Keratinocyte (primary cell): ENCODE results near the gene PUM1. TPM values are rescaled to one million over a fixed set of nuclear protein-coding genes. Genes with fewer than 3 reads are reported as not detected.

Experiments
- DNase-seq: peaks from one replicate; pipeline ENCODE4 v3.0.0-alpha.2; 2011; ENCODE audit warnings: low read depth, missing footprints, low spot score
- FAIRE-seq: peaks from 2 replicates; lab custom pipeline; 2011; peaks lifted over from hg19 to GRCh38; lab: Jason Lieb, UNC
- H2AFZ ChIP-seq: 2 replicates; pipeline ENCODE4 v1.6.0; 2012; ENCODE audit warnings: low read length, control low read depth, inconsistent platforms; ENCODE audit not compliant: control insufficient read depth
- H3K27ac ChIP-seq: 2 replicates; pipeline ENCODE4 v1.5.1; 2011; ENCODE audit warnings: low read length; ENCODE audit not compliant: control insufficient read depth, insufficient read depth
- H3K27me3 ChIP-seq: 3 replicates; pipeline ENCODE4 v1.6.0; 2011; ENCODE audit warnings: low read length; ENCODE audit not compliant: control insufficient read depth, insufficient read depth; ENCODE audit errors: extremely low read depth
- H3K36me3 ChIP-seq, 2 experiments: 2 replicates in 1 of 2; 3 replicates in 1 of 2; pipeline ENCODE4 v1.5.1; 2011; ENCODE audit warnings: low read length in 2 of 2, mild to moderate bottlenecking in 1 of 2; ENCODE audit not compliant: control insufficient read depth in 2 of 2, insufficient read depth in 2 of 2; ENCODE audit errors: extremely low read depth in 1 of 2
- H3K4me1 ChIP-seq: 3 replicates; pipeline ENCODE4 v1.5.1; 2011; ENCODE audit warnings: low read length; ENCODE audit not compliant: control insufficient read depth, insufficient read depth; ENCODE audit errors: extremely low read depth
- H3K4me2 ChIP-seq: 3 replicates; pipeline ENCODE4 v1.6.0; 2011; ENCODE audit warnings: low read depth, low read length; ENCODE audit not compliant: control insufficient read depth, insufficient read depth; ENCODE audit errors: extremely low read depth
- H3K4me3 ChIP-seq, 3 experiments: fragments of 200-600 bp in 1 of 3; sonication (generic) in 1 of 3; 2 replicates in 2 of 3; 3 replicates in 1 of 3; pipeline ENCODE4 v1.5.1; 2011 to 2016; ENCODE audit warnings: low read length in 3 of 3, mild to moderate bottlenecking in 3 of 3, control low read depth in 2 of 3, inconsistent platforms in 1 of 3, low read depth in 1 of 3, mixed read lengths in 1 of 3, mixed run types in 1 of 3, moderate library complexity in 1 of 3; ENCODE audit not compliant: control insufficient read depth in 2 of 3, insufficient read depth in 2 of 3; ENCODE audit errors: extremely low read depth in 1 of 3
- H3K79me2 ChIP-seq: 2 replicates; pipeline ENCODE4 v1.6.0; 2012; ENCODE audit warnings: low read length; ENCODE audit not compliant: control insufficient read depth, insufficient read depth
- H3K9ac ChIP-seq: 3 replicates; pipeline ENCODE4 v1.6.0; 2011; ENCODE audit warnings: low read length; ENCODE audit not compliant: control insufficient read depth, insufficient read depth; ENCODE audit errors: extremely low read depth
- H3K9me1 ChIP-seq: 3 replicates; pipeline ENCODE4 v1.6.0; 2011; ENCODE audit warnings: low read length; ENCODE audit not compliant: control insufficient read depth, insufficient read depth; ENCODE audit errors: extremely low read depth
- H3K9me3 ChIP-seq: 2 replicates; pipeline ENCODE4 v1.5.1; 2012; ENCODE audit warnings: low read depth, low read length; ENCODE audit not compliant: control insufficient read depth
- H4K20me1 ChIP-seq: 3 replicates; pipeline ENCODE4 v1.6.0; 2011; ENCODE audit warnings: low read length; ENCODE audit not compliant: control insufficient read depth, insufficient read depth; ENCODE audit errors: extremely low read depth
- CTCF ChIP-seq, 3 experiments: IDR thresholded peaks in 1 of 3; conservative IDR thresholded peaks in 1 of 3; optimal IDR thresholded peaks in 1 of 3; 2 replicates in 2 of 3; 3 replicates in 1 of 3; pipeline versions ENCODE3 to v1.5.1; 2011; ENCODE audit warnings: low read length in 3 of 3, mild to moderate bottlenecking in 3 of 3, moderate library complexity in 2 of 3, control low read depth in 1 of 3, inconsistent platforms in 1 of 3; ENCODE audit not compliant: insufficient read depth in 2 of 3; ENCODE audit errors: extremely low read depth in 1 of 3
- EZH2 ChIP-seq: IDR thresholded peaks from one replicate; pipeline ENCODE4 v1.6.1; 2012; ENCODE audit warnings: inconsistent platforms, mild to moderate bottlenecking, low read length, moderate library complexity
- dilution Hi-C: fragments of 300-500 bp; cut with MboI; formaldehyde crosslinking; loops from one replicate; pipeline ENCODE4 v1.7.0; 2020; ENCODE audit warnings: low sequenced_read_pairs; ENCODE audit not compliant: extremely low pct_ligation_motif_present
- polyA plus RNA-seq, 5 experiments: library from polyadenylated mRNA; depleted of rRNA in 3 of 5; stranded (reverse) in 3 of 5; stranded (forward) in 1 of 5; unstranded in 1 of 5; fragments of >200 nt; gene quantifications; 1 replicate in 1 of 5; 2 replicates in 3 of 5; 3 replicates in 1 of 5; pipeline versions ENCODE4 v1.2.1 to v1.2.3, GENCODE V29; 2011 to 2012; ENCODE audit warnings: missing spikeins in 2 of 5, low read depth in 1 of 5, low replicate concordance in 1 of 5

Gene PUM1
- polyA plus RNA-seq, 1 donor (not counting 4 experiments of a cell fraction or from before 2014, with no cell fraction given), result 68.6 TPM

DNA sequence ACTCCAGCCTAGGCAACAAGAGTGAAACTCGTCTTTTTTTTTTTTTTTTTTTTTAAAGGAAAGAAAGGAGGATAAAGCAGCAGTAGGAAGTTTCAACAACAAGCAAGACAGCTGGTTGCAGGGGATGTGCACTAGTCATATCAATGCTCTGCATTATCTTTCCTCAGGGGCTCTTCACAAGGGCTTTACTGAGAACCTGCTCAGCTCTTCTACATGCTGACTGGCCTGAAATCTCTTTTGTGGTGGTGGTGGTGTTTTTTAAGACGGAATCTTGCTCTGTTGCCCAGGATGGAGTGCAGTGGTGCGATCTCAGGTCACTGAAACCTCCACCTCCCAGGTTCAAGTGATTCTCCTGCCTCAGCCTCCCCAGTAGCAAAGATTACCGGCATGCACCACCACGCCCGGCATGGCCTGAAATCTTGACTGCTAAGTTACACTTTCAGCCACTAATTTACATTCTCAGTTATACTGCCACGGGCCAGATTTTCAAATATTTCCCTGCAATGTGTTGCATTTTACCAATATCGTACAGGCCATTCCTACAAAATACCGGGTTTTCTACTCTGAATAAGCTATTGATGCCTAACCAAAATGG is 68.0 kb downstream of the PUM1 start:
- peaks cover 10% of the 10 kb centered on the region for H4K20me1 ChIP-seq
- H3K4me1 ChIP-seq, result no peaks in the 10 kb centered on the region
- TF ChIP-seq CTCF (optimal IDR thresholded peaks at IDR 0.05 in 1 of 3, IDR thresholded peaks at IDR 0.05 in 1 of 3, conservative IDR thresholded peaks at IDR 0.05 in 1 of 3; ENCODE audit: extremely low read depth in 1 of 3, insufficient read depth in 2 of 3, low read length in 3 of 3) (no peak), EZH2 (no peak)
- DNase-seq, result no peak
- H3K36me3 ChIP-seq, result peaks cover 19 to 34% of the 10 kb centered on the region in 2 experiments
- peaks cover 91% of the 10 kb centered on the region for H3K79me2 ChIP-seq
- no peak for FAIRE-seq
- no peak overlapping the region for H3K9ac ChIP-seq
- no peaks in the 10 kb centered on the region for H3K27me3 ChIP-seq
- no peak overlapping the region for H3K4me2 ChIP-seq
- no peaks in the 10 kb centered on the region for H3K9me3 ChIP-seq
- H3K4me3 ChIP-seq, result no peak overlapping the region
- dilution Hi-C loops, result no loop called here
- H3K9me1 ChIP-seq, result peaks cover 2% of the 10 kb centered on the region
- no peak overlapping the region for H2AFZ ChIP-seq
- no peak overlapping the region for H3K27ac ChIP-seq

DNA sequence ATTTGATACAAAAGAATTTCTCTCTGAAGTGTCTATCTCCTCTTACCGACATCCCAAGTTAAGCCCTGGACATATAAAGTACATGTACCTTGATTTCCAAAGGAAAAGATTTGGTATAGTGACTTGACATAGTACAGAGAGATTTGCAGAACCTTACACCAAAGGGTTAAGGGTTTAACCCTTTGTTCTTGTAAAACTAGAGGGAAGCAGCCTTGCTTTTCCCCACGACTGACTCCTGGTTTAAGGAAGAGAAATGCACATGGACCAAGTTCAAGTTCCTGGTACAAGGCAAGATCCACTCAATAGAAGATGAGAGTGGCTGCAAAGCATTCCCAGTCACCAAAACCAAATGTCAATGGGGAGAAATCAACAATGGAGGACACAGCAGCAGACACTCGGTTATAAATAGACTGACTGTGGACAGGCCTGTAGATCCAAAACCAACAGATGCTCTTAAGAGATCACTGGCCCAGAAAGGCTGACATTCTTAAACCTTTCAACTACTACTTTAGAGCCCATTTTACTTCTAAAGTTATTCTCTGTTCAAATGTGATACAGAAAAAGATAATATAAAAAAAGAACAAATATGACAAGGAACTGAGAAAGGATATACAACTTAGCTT is 69.4 kb downstream of the PUM1 start:
- H4K20me1 ChIP-seq, result peaks cover 15% of the 10 kb centered on the region
- dilution Hi-C loops, result no loop called here

More for the DNA sequence above, 69.4 kb downstream of the PUM1 start:
- Histone ChIP-seq H3K9me1 (peaks cover 2% of the 10 kb centered on the region), H3K36me3 (peaks cover 27 to 39% of the 10 kb centered on the region in 2 experiments), H3K4me3 (no peak overlapping the region), H3K27me3 (no peaks in the 10 kb centered on the region), H2AFZ (no peak overlapping the region), H3K9me3 (no peaks in the 10 kb centered on the region), H3K79me2 (peaks cover 92% of the 10 kb centered on the region), H3K4me1 (no peaks in the 10 kb centered on the region), H3K4me2 (no peak overlapping the region), H3K9ac (no peak overlapping the region), H3K27ac (no peak overlapping the region)
- TF ChIP-seq EZH2, result no peak
- no peak for TF ChIP-seq CTCF (optimal IDR thresholded peaks at IDR 0.05 in 1 of 3, IDR thresholded peaks at IDR 0.05 in 1 of 3, conservative IDR thresholded peaks at IDR 0.05 in 1 of 3; ENCODE audit: extremely low read depth in 1 of 3, insufficient read depth in 2 of 3, low read length in 3 of 3)
- no peak for FAIRE-seq
- no peak for DNase-seq
